SK-N-SH (cell line): ENCODE measurements around the gene LRRC10B. TPM values are rescaled to one million over a fixed set of nuclear protein-coding genes. Genes with fewer than 3 reads are reported as not detected.

Experiments
- CTCF ChIA-PET: fragments of 300-600, 350-600 bp; formaldehyde crosslinking; extraction: SDS; loops from one replicate; lab custom pipeline; 2021; lab: Yijun Ruan, JAX
- POLR2A ChIA-PET: fragments of 350-600 bp; sonication (Branson Sonifier 250); formaldehyde crosslinking; extraction: SDS; loops from one replicate; lab custom pipeline; 2020; ENCODE audit warnings: antibody characterized with exemption, inconsistent platforms; lab: Yijun Ruan, JAX
- DNase-seq: peaks from one replicate; pipeline ENCODE4 v3.0.0; 2012
- H2AFZ ChIP-seq: fragments of 200-600 bp; sonication (generic); 2 replicates; pipeline ENCODE4 v1.8.1; 2016; ENCODE audit warnings: antibody characterized with exemption, mild to moderate bottlenecking, low read depth
- H3F3A ChIP-seq: fragments of 200-600 bp; sonication (generic); replicated peaks from 2 replicates; pipeline ENCODE3; 2016; ENCODE audit warnings: antibody characterized with exemption, mild to moderate bottlenecking; ENCODE audit not compliant: insufficient read depth
- H3K27ac ChIP-seq, 2 experiments: fragments of 200-500 bp in 1 of 2; fragments of 200-600 bp in 1 of 2; sonication (Bioruptor generic) in 1 of 2; sonication (generic), shearing (Covaris generic) in 1 of 2; 2 replicates each; pipeline versions ENCODE4 v1.5.1 to v1.6.1; 2014 to 2016; ENCODE audit warnings: low read depth in 2 of 2, inconsistent platforms in 1 of 2, low read length in 1 of 2, mild to moderate bottlenecking in 1 of 2, mixed read lengths in 1 of 2
- H3K27me3 ChIP-seq: fragments of 200-600 bp; sonication (generic), shearing (Covaris generic); 2 replicates; pipeline ENCODE4 v1.6.1; 2016; ENCODE audit warnings: mixed run types; ENCODE audit not compliant: insufficient read depth
- H3K36me3 ChIP-seq, 2 experiments: fragments of 200-500 bp in 1 of 2; fragments of 200-600 bp in 1 of 2; sonication (Bioruptor generic) in 1 of 2; sonication (generic) in 1 of 2; replicated peaks in 1 of 2; 2 replicates each; pipeline versions ENCODE3 to v1.5.1; 2014 to 2016; ENCODE audit warnings: low read length in 1 of 2, mild to moderate bottlenecking in 1 of 2; ENCODE audit not compliant: insufficient read depth in 2 of 2, control insufficient read depth in 1 of 2
- H3K4me1 ChIP-seq, 2 experiments: fragments of 200-500 bp in 1 of 2; fragments of 200-600 bp in 1 of 2; sonication (Bioruptor generic) in 1 of 2; sonication (generic), shearing (Covaris generic) in 1 of 2; 2 replicates each; pipeline versions ENCODE4 v1.5.1 to v1.6.1; 2014 to 2016; ENCODE audit warnings: low read depth in 1 of 2, low read length in 1 of 2, mixed run types in 1 of 2; ENCODE audit not compliant: insufficient read depth in 2 of 2, control insufficient read depth in 1 of 2
- H3K4me2 ChIP-seq: fragments of 200-600 bp; sonication (generic), shearing (Covaris generic); 2 replicates; pipeline ENCODE4 v1.6.1; 2017; ENCODE audit warnings: mixed run types
- H3K4me3 ChIP-seq, 2 experiments: fragments of 200-500 bp in 1 of 2; fragments of 200-600 bp in 1 of 2; sonication (Bioruptor generic) in 1 of 2; sonication (generic), shearing (Covaris generic) in 1 of 2; 2 replicates each; pipeline versions ENCODE4 v1.5.1 to v1.8.1; 2014 to 2016; ENCODE audit warnings: low read depth in 2 of 2, inconsistent platforms in 1 of 2, low read length in 1 of 2, mild to moderate bottlenecking in 1 of 2, mixed read lengths in 1 of 2, moderate library complexity in 1 of 2
- H3K79me2 ChIP-seq: fragments of 200-600 bp; sonication (generic); 2 replicates; pipeline ENCODE4 v1.8.1; 2017; ENCODE audit warnings: mild to moderate bottlenecking; ENCODE audit not compliant: insufficient read depth
- H3K9ac ChIP-seq: fragments of 200-600 bp; sonication (generic); 2 replicates; pipeline ENCODE4 v1.6.1; 2017; ENCODE audit warnings: mixed run types
- H3K9me2 ChIP-seq: fragments of 200-600 bp; sonication (generic); 2 replicates; pipeline ENCODE4 v1.6.1; 2017; ENCODE audit warnings: mixed run types
- H3K9me3 ChIP-seq: fragments of 200-600 bp; sonication (generic); 2 replicates; pipeline ENCODE4 v1.6.1; 2017; ENCODE audit warnings: mixed run types, mild to moderate bottlenecking, moderate library complexity
- H4K20me1 ChIP-seq: fragments of 200-600 bp; sonication (generic); 2 replicates; pipeline ENCODE4 v1.6.1; 2017; ENCODE audit warnings: mild to moderate bottlenecking, mixed run types; ENCODE audit not compliant: insufficient read depth
- CHD2 ChIP-seq: fragments of 150-350 bp; IDR thresholded peaks from 2 replicates; pipeline ENCODE4 v1.6.1; 2018; ENCODE audit warnings: low read length; ENCODE audit not compliant: partially characterized antibody
- EZH2phosphoT487 ChIP-seq: fragments of 200-600 bp; sonication (generic); IDR thresholded peaks from 2 replicates; pipeline ENCODE4 v1.6.1; 2017; ENCODE audit warnings: low read depth, mixed run types, mild to moderate bottlenecking, antibody characterized with exemption, moderate library complexity, borderline replicate concordance
- FOSL2 ChIP-seq: IDR thresholded peaks from 2 replicates; pipeline ENCODE4 v1.4.0; 2012; ENCODE audit warnings: low read depth, mild to moderate bottlenecking, moderate library complexity, borderline replicate concordance
- FOXJ3 ChIP-seq: sonication (generic); formaldehyde crosslinking; IDR thresholded peaks from 2 replicates; pipeline ENCODE4 v1.5.1; 2020; ENCODE audit warnings: mild to moderate bottlenecking, missing genetic modification reagents
- GABPA ChIP-seq: IDR thresholded peaks from 2 replicates; pipeline ENCODE4 v1.4.0; 2012; ENCODE audit warnings: low read depth, mild to moderate bottlenecking
- MXI1 ChIP-seq: IDR thresholded peaks from 2 replicates; pipeline ENCODE4 v1.6.1; 2012; ENCODE audit warnings: mild to moderate bottlenecking, low read depth, low read length, improper control_type of control experiment
- NFIC ChIP-seq: IDR thresholded peaks from 2 replicates; pipeline ENCODE4 v1.4.0; 2012; ENCODE audit warnings: borderline replicate concordance
- NRF1 ChIP-seq: IDR thresholded peaks from 2 replicates; pipeline ENCODE4 v1.6.1; 2012; ENCODE audit warnings: low read depth, mild to moderate bottlenecking, low read length
- POLR2AphosphoS5 ChIP-seq: IDR thresholded peaks from 2 replicates; pipeline ENCODE4 v1.6.1; 2012; ENCODE audit warnings: low read depth, low read length
- RAD21 ChIP-seq: IDR thresholded peaks from 2 replicates; pipeline ENCODE4 v1.6.1; 2012; ENCODE audit warnings: mild to moderate bottlenecking, low read length
- RFX5 ChIP-seq: IDR thresholded peaks from 2 replicates; pipeline ENCODE4 v1.6.1; 2012; ENCODE audit warnings: mild to moderate bottlenecking, improper control_type of control experiment, low read length
- RXRA ChIP-seq: IDR thresholded peaks from 2 replicates; pipeline ENCODE4 v1.4.0; 2012; ENCODE audit warnings: low read depth, mild to moderate bottlenecking, borderline replicate concordance
- WGBS: methylation state at CpG from one replicate; pipeline ENCODE4 v1.1.6; 2017; ENCODE audit warnings: low lambda C conversion rate; 5-methylcytosine and 5-hydroxymethylcytosine counted together
- polyA plus RNA-seq, 3 experiments: library from polyadenylated mRNA; depleted of rRNA; stranded (reverse); fragments of >200 nt; gene quantifications; 2 replicates each; pipeline ENCODE4 v1.2.3, GENCODE V29; 2012

The LRRC10B gene
- polyA plus RNA-seq, 1 of the 3 experiments (the other 2 are of a cell fraction): not detected

DNA sequence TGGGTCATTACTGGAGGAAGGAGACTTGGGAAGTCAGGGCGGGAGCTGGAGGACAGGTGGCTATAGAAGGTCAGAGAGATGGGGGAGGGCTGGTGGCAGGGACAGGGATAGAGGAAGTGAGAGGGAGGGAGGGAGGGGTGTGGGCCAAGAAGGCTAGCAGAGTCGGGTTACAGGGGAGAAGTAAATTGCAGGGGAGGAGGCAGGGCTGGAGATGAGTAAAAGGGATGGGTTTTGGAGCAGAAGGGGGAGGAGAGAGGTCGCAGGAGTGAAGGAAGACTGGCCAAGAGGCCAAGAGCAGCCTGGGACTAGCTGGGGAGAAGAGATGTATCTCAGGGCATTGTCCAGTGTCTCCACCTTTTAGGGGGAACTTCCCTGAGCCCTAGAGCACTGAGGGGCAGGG lies 33.0 kb downstream of the LRRC10B start:
- H3K9me2 ChIP-seq: no peaks in the 10 kb centered on the region
- H2AFZ ChIP-seq: no peak overlapping the region
- CTCF ChIA-PET: interaction anchor here (0.8 to 5.4 kb wide), 13 partner anchors 10 to 64 kb away, joined by 3 to 36 read pairs (median 4); partner anchors contain the start of gene LRRC10B
- no peak overlapping the region for H3K4me3 ChIP-seq
- no peak overlapping the region for H3K4me2 ChIP-seq
- H3K27me3 ChIP-seq: no peaks in the 10 kb centered on the region
- TF ChIP-seq FOXJ3 (CRISPR knock-in tag): no peak
- no peak for TF ChIP-seq NRF1
- no peak for TF ChIP-seq RAD21
- no peak for TF ChIP-seq CHD2
- no peak for TF ChIP-seq POLR2AphosphoS5
- no peak for TF ChIP-seq RXRA
- no peak for TF ChIP-seq GABPA
- no peak for TF ChIP-seq EZH2phosphoT487
- no peak for TF ChIP-seq RFX5
- TF ChIP-seq FOSL2: no peak
- H3K9ac ChIP-seq: no peak overlapping the region
- H3K4me1 ChIP-seq: peaks cover 0 to 63% of the 10 kb centered on the region in 2 experiments; a peak in 2 of 4 replicates
- POLR2A ChIA-PET: interaction anchor here (1.2 to 1.8 kb wide), 2 partner anchors 10 to 12 kb away, joined by 4 to 7 read pairs; no protein-coding TSS in a partner anchor
- DNase-seq: peak; percentile 63
- no peaks in the 10 kb centered on the region for H3F3A ChIP-seq
- H3K27ac ChIP-seq: peak overlapping the region in 1 of 2 experiments; percentile 88; a peak in 2 of 4 replicates
- H4K20me1 ChIP-seq: no peaks in the 10 kb centered on the region
- H3K9me3 ChIP-seq: no peaks in the 10 kb centered on the region
- H3K79me2 ChIP-seq: no peaks in the 10 kb centered on the region
- H3K36me3 ChIP-seq: no peaks in the 10 kb centered on the region
- 26% methylated on average over 3 of the region's 3 CpGs for WGBS

DNA sequence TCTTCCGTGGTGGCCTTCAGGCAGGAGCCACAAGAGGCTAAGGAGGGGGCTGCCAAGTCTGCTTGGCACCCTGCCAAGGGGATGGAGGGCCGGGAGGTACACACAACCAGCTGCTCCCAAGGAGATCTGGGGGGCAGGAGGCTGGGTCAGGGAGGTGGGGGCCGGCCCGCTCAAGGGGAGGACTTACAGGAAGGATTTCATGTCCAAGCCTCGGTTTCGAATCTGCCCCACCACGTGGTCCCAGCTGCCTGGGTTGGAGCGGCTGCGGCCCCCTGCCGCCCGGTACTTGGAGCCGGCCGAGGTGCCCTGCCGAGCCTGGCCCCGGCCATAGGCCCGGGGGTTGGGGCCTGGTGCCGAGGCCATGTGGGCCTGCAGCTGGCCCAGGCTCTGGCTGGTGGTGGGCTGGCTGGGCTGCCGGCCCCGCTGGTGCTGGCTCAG lies 33.5 kb downstream of the LRRC10B start:
- Histone ChIP-seq H3K79me2 (no peaks in the 10 kb centered on the region), H3K9ac (no peak overlapping the region), H3K4me3 (no peak overlapping the region), H3K4me1 (peaks cover 0 to 58% of the 10 kb centered on the region in 2 experiments; a peak in 2 of 4 replicates), H3K9me2 (no peaks in the 10 kb centered on the region), H3K4me2 (no peak overlapping the region), H2AFZ (no peak overlapping the region), H3K36me3 (no peaks in the 10 kb centered on the region), H3K27ac (peak overlapping the region in 1 of 2 experiments; percentile 88; a peak in 2 of 4 replicates), H3F3A (no peaks in the 10 kb centered on the region), H4K20me1 (no peaks in the 10 kb centered on the region), H3K27me3 (no peaks in the 10 kb centered on the region), H3K9me3 (no peaks in the 10 kb centered on the region)
- TF ChIP-seq NFIC (peak; percentile 8; the same call in 1 of the 2 replicates), MXI1 (no peak; the same call in 1 of the 2 replicates)
- WGBS: 62% methylated on average over 5 of the region's 19 CpGs
- POLR2A ChIA-PET: interaction anchor here (1.2 to 1.8 kb wide), 2 partner anchors 9 to 11 kb away, joined by 4 to 7 read pairs; no protein-coding TSS in a partner anchor
- DNase-seq: peak; percentile 83
- CTCF ChIA-PET: interaction anchor here (0.8 to 5.4 kb wide), 13 partner anchors 10 to 97 kb away, joined by 3 to 36 read pairs (median 4); partner anchors contain the start of gene LRRC10B

DNA sequence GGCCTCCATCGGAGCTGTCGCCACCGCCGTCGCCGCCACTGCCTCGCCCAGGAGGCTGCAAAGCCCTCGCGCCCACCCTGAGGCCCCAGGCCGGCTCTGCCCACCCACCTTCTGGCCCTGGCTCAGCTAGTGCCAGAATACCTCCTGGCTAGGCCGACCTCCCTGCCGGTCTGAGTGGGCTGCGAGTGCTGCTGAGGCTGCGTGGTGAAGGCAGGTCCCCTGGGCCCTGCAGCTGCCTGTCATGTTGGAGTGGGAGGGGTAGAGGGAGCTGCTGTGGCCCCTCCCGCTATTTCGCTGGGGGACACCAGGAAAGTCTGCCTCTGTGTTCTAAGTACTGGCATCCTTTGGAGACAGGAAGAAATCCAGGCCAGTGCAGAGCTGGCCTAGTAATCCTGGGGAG lies 34.2 kb downstream of the LRRC10B start:
- Histone ChIP-seq H3F3A (no peaks in the 10 kb centered on the region), H4K20me1 (no peaks in the 10 kb centered on the region), H3K36me3 (no peaks in the 10 kb centered on the region), H3K27ac (peak overlapping the region in 1 of 2 experiments; percentile 88; a peak in 2 of 4 replicates), H3K9me2 (no peaks in the 10 kb centered on the region), H3K79me2 (no peaks in the 10 kb centered on the region), H3K4me2 (no peak overlapping the region), H3K4me1 (peaks cover 0 to 52% of the 10 kb centered on the region in 2 experiments; a peak in 2 of 4 replicates), H2AFZ (no peak overlapping the region), H3K9me3 (no peaks in the 10 kb centered on the region), H3K9ac (no peak overlapping the region), H3K4me3 (no peak overlapping the region), H3K27me3 (no peaks in the 10 kb centered on the region)
- ChIA-PET CTCF (interaction anchor here (1.0 to 5.4 kb wide), 9 partner anchors 11 to 96 kb away, joined by 3 to 36 read pairs (median 4); partner anchors contain the start of gene LRRC10B), POLR2A (interaction anchor here (1.8 kb wide), 1 partner anchor 11 kb away, joined by 7 read pairs; no protein-coding TSS in a partner anchor)
- TF ChIP-seq EZH2phosphoT487: no peak
- peak; percentile 68 for DNase-seq
- 89% methylated on average over 10 of the region's 16 CpGs for WGBS
